Measurements from ENCODE around the gene CAMK2N1. TPM values are rescaled to one million over a fixed set of nuclear protein-coding genes. Genes with fewer than 3 reads are reported as not detected.
A peak's percentile ranks its signal among the peaks of the same experiment; 100 is the strongest.

CAMK2N1 gene
- total and polyA plus RNA-seq, 2 of the 13 experiments (the other 11 are each of a cell fraction or from before 2014, with no cell fraction given), result 38.0 to 38.6 TPM

DNA sequence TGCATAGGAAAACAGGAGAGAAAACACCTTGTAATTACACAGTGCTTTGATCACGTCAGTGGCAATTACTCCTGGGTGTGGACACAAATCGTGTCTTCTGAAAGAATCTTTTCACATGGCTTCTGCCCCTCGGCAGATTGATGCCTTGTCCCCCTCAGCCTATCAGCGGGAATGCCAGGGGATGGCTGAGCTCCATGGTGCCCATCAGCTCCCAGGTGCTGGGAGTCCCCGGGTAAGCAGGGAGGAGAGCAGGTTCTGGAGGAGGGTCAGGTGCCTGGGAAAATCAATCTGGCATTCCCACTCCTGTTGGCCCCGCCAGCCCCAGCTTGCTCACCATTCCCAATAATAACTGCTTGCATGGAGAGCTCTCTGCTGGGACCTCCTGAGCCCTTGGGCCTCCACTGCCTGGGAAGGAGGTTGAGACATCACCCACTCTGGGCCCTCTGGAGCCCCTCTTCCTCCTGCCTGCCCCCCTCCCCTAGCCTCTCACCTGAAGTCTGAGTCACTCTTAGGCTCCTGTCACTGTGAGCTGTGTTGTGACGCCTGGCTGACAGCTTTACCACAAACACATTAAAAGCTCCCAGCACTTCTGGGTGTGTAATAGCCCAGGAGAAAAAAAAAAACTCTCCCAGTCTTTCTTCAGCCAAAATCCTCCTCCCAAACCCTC lies 4.9 kb downstream of the CAMK2N1 start (continued):
- TF ChIP-seq ZBTB8A (CRISPR knock-in tag; IDR thresholded peaks at IDR 0.05; ENCODE audit: borderline replicate concordance, low read depth), result no peak
- 0 out of 2 replicates have a peak, but pooled peaks have one; percentile 72 for TF ChIP-seq ZNF333 (CRISPR knock-in tag; IDR thresholded peaks at IDR 0.05; ENCODE audit: borderline replicate concordance)
- TF ChIP-seq, protein P1, sequence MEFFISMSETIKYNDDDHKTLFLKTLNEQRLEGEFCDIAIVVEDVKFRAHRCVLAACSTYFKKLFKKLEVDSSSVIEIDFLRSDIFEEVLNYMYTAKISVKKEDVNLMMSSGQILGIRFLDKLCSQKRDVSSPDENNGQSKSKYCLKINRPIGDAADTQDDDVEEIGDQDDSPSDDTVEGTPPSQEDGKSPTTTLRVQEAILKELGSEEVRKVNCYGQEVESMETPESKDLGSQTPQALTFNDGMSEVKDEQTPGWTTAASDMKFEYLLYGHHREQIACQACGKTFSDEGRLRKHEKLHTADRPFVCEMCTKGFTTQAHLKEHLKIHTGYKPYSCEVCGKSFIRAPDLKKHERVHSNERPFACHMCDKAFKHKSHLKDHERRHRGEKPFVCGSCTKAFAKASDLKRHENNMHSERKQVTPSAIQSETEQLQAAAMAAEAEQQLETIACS (CRISPR knock-in tag; IDR thresholded peaks at IDR 0.05), result no peak
- TF ChIP-seq, protein P2, sequence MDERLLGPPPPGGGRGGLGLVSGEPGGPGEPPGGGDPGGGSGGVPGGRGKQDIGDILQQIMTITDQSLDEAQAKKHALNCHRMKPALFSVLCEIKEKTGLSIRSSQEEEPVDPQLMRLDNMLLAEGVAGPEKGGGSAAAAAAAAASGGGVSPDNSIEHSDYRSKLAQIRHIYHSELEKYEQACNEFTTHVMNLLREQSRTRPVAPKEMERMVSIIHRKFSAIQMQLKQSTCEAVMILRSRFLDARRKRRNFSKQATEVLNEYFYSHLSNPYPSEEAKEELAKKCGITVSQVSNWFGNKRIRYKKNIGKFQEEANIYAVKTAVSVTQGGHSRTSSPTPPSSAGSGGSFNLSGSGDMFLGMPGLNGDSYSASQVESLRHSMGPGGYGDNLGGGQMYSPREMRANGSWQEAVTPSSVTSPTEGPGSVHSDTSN (CRISPR knock-in tag; IDR thresholded peaks at IDR 0.05), result 0 out of 2 replicates have a peak, but pooled peaks have one; percentile 32
- TF ChIP-seq, protein P3, sequence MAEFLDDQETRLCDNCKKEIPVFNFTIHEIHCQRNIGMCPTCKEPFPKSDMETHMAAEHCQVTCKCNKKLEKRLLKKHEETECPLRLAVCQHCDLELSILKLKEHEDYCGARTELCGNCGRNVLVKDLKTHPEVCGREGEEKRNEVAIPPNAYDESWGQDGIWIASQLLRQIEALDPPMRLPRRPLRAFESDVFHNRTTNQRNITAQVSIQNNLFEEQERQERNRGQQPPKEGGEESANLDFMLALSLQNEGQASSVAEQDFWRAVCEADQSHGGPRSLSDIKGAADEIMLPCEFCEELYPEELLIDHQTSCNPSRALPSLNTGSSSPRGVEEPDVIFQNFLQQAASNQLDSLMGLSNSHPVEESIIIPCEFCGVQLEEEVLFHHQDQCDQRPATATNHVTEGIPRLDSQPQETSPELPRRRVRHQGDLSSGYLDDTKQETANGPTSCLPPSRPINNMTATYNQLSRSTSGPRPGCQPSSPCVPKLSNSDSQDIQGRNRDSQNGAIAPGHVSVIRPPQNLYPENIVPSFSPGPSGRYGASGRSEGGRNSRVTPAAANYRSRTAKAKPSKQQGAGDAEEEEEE (CRISPR knock-in tag; IDR thresholded peaks at IDR 0.05; ENCODE audit: borderline replicate concordance), result no peak
- TF ChIP-seq GPN1 (CRISPR knock-in tag; IDR thresholded peaks at IDR 0.05; ENCODE audit: borderline replicate concordance), result no peak
- TF ChIP-seq FOSL2 (CRISPR knock-in tag; IDR thresholded peaks at IDR 0.05), result peak; percentile 79
- 0 out of 2 replicates have a peak, but pooled peaks have one; percentile 12 for TF ChIP-seq ZBTB20 (CRISPR knock-in tag; IDR thresholded peaks at IDR 0.05; ENCODE audit: borderline replicate concordance, low read depth)
